MG63 (cell line): Measurements from ENCODE around the gene ETV1. TPM values are rescaled to one million over a fixed set of nuclear protein-coding genes. Genes with fewer than 3 reads are reported as not detected.
"Not testable (repeated sequence)": the region's sequence is repeated elsewhere in the genome, so short reads cannot be mapped to it uniquely, and the experiment has no call there.

ENCODE experiments used
- DNase-seq: peaks from one replicate; pipeline ENCODE4 v3.0.0-alpha.2; 2020
- H3K27me3 ChIP-seq: fragments of 250-450 bp; sonication (Bioruptor Pico); 2 replicates; pipeline ENCODE4 v1.5.1; 2020; ENCODE audit warnings: mild to moderate bottlenecking, moderate library complexity
- H3K36me3 ChIP-seq: fragments of 250-450 bp; sonication (Bioruptor Pico); 2 replicates; pipeline ENCODE4 v1.5.1; 2020; ENCODE audit warnings: mild to moderate bottlenecking, moderate library complexity
- H3K4me3 ChIP-seq: fragments of 250-450 bp; sonication (Bioruptor Pico); 2 replicates; pipeline ENCODE4 v1.5.1; 2020; ENCODE audit warnings: mild to moderate bottlenecking, moderate library complexity
- H3K9me3 ChIP-seq: fragments of 250-450 bp; sonication (Bioruptor Pico); 2 replicates; pipeline ENCODE4 v1.5.1; 2020; ENCODE audit warnings: mild to moderate bottlenecking, moderate library complexity
- total RNA-seq: library from RNA; depleted of rRNA; stranded (reverse); fragments of >200 nt; shearing (Covaris generic); gene quantifications from 2 replicates; pipeline ENCODE4 v1.2.3, GENCODE V29; 2014; ENCODE audit warnings: low replicate concordance

Gene ETV1
- total RNA-seq, 1 experiment from 2014 or later: 19.1 TPM

DNA sequence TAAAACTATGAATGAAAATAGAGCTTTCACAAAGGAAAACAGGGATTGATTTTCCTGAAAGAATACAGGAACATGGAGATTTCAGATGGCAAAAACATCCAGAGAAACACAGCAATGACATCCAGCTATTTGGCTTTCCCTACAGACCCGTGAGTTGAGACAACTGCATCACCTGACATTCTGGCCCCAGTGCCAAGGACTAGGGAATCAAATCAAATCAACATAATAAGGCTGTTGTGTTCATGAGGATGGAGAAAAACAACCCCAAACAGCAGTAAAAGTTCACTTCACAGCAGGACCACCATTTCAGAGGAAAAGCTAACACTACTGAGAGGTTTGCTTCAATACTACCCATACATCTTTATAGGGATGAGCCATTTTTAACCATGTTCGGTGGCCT lies 25.5 kb downstream of the ETV1 start:
- no peaks in the 10 kb centered on the region for H3K36me3 ChIP-seq
- no peak overlapping the region for H3K4me3 ChIP-seq
- H3K27me3 ChIP-seq: no peaks in the 10 kb centered on the region
- no peaks in the 10 kb centered on the region for H3K9me3 ChIP-seq
- DNase-seq: no peak

DNA sequence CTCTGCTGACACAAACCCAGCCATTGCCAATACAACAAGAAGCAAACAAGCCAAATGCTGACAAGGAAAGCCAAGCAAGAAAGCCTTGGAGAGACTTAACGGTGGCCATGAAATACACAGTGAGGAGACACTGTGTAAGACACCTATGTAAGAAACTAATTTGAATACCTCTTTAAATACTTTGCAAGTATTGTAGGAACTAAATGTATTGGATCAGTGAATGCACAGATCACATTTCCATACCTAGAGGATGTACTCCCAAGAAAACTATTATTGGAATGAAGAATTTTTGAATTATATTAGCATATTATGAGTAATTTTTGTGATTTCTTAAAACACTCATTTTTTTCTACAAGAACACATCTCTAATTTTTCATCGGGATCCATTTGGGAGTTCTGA lies 34.0 kb downstream of the ETV1 start:
- Histone ChIP-seq H3K36me3 (no peaks in the 10 kb centered on the region), H3K4me3 (no peak overlapping the region), H3K27me3 (no peaks in the 10 kb centered on the region), H3K9me3 (no peaks in the 10 kb centered on the region)
- DNase-seq: no peak

DNA sequence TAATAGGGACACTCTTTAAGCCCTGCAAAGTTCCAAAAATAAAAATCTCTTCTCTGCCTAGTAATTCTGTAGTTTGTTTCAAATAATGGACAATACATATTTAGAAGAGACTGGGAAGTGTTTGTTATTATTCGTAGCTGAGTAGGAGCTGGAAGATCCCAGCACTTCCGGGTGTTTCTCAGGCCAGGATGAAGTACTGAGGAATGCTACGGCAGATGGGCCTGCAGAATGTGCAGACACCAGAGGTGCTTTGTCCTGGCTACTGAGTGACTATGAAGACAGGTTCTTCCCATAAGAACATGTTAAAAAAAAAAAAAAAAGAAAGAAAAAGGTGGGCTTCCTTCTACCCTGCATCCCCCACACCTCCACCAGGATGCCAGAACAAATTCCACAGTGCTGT lies 36.1 kb downstream of the ETV1 start:
- H3K4me3 ChIP-seq: no peak overlapping the region

DNA sequence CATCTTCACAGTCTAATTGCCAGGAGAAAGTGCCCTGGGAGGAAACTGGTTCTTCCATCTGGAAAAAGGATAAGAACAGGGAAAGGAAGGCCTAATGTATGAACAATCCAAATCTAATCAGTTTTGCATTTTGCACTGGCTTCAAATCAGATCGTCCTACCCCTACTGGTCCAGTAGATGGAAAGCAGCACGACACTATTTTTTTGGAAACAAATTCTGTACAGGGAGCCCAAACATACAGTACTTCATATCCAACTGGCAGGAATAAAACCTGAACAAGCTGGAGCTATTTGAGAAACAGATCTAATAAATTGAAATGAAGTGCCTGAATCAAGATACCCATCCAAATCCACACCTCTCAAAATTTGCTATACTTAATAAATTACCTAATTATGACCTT lies 36.5 kb downstream of the ETV1 start:
- Histone ChIP-seq H3K36me3 (no peaks in the 10 kb centered on the region), H3K27me3 (no peaks in the 10 kb centered on the region), H3K9me3 (no peaks in the 10 kb centered on the region), H3K4me3 (no peak overlapping the region)
- DNase-seq: no peak

More for the DNA sequence above, 36.1 kb downstream of the ETV1 start:
- Histone ChIP-seq H3K9me3 (no peaks in the 10 kb centered on the region), H3K36me3 (no peaks in the 10 kb centered on the region), H3K27me3 (no peaks in the 10 kb centered on the region)
- no peak for DNase-seq

DNA sequence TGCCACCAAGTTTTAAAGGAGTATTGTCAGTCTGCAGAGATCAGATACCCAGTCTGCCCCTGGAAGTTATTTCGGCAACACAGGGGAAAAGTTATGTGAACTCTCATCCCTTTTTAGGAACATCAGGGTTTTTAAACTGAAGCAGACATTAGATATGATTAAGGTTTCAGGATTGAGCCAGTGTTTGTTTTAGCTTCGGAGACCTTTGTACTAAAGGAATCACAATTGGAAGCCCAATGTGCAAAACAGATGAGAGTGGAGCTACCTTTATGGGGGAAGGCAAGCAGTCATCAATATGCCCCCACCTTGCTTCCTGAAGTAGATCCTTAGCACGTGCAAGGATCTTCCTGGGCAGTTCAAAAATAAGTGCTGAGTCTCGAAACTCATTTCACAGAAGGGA lies 39.5 kb downstream of the ETV1 start:
- H3K36me3 ChIP-seq: no peaks in the 10 kb centered on the region
- H3K4me3 ChIP-seq: no peak overlapping the region
- no peaks in the 10 kb centered on the region for H3K27me3 ChIP-seq
- H3K9me3 ChIP-seq: no peaks in the 10 kb centered on the region
- no peak for DNase-seq

DNA sequence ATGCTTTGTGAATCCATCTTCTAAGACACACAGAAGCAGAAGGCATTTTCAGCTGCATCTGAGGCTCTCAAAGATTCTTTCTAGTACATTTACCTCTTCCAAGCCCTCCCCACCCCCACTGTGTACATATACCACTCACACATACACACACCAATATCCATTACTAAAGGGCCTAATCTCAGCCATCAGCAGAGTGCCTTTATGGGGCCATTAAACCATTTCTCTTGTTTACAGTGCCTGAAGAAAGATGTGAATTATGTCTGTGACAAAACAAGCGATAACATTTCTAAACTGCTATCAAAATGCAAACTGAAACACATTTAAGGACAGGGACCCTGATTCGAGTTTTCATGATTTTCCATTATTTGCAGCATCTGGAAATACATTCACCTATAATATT lies 40.0 kb downstream of the ETV1 start:
- DNase-seq: no peak
- no peak overlapping the region for H3K4me3 ChIP-seq
- no peaks in the 10 kb centered on the region for H3K36me3 ChIP-seq
- H3K9me3 ChIP-seq: no peaks in the 10 kb centered on the region
- no peaks in the 10 kb centered on the region for H3K27me3 ChIP-seq

DNA sequence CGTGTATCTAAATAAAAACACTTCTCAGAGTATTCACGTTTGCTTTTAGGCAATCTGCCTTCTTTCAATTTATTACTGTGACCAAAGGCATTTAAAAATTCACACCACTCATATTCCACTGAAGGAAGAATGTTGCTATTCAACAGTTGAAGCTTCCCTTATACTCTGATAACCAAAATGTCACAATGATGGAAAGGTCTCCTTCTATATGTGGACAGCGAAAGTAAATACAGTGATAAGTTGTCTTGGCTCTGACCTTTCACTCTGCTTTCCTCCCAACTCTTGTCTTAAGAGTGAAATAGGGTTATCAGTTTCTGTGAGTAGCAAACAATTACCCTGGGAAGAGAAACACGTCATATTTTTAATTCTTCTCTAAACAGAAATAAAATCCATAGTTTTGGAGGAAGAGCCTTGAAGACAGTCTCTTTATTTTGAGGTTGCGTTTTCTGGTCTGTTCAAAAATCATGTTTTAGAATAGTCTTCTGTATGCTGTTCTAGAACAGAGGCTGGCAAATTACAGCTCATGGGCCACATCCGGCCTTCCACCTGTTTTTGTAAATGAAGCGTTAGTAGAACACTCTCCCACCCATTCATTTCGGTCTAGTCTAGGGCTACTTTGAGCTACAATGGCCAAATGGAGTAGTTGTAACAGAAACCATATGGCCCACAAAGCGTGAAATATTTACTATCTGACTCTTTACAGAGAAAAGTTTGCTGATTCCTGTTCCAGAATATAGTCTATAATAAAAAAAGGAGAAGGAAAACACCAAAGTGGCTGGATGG lies 41.3 kb downstream of the ETV1 start:
- Histone ChIP-seq H3K36me3 (no peaks in the 10 kb centered on the region; the same call in 1 of the 2 replicates), H3K27me3 (no peaks in the 10 kb centered on the region), H3K4me3 (no peak overlapping the region), H3K9me3 (no peaks in the 10 kb centered on the region)
- DNase-seq: no peak

DNA sequence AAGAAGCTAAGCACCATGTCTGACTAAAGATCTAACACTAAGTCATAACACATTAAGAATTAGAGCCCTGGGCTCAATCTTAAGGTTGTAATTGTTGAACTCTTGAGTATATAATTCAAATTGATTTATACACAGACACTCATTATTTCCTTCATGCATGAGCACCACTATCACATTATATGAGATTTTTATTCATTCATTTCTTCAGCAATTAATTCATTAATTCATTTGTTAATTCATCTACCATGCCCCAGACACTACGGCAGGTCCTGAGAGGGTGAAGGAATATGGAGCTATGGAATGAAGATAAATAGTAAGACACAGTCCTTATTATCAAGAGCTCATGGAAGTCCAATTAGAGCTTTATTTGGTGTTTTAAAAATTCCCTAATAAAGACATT lies 41.9 kb downstream of the ETV1 start:
- no peaks in the 10 kb centered on the region for H3K9me3 ChIP-seq
- DNase-seq: no peak
- no peaks in the 10 kb centered on the region; the same call in 1 of the 2 replicates for H3K36me3 ChIP-seq
- H3K4me3 ChIP-seq: no peak overlapping the region
- H3K27me3 ChIP-seq: no peaks in the 10 kb centered on the region

DNA sequence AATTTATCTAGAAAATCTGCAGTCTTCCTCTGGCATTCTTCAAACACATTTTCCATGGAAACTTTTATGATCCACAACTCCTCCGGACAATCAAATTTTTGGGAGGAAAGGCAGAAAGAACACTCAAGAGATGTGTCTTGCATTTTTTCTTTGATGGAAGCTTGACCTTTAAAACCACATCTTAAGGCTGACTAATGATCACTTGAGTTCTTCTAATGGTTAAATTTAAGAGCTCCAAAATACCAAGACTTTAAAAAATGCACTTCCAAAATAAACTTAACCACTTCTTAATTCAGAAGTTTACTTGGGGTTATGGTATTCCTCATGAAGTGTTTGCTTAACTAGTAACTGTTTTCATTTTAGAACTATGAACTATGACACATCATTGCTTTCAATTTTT lies 43.3 kb downstream of the ETV1 start:
- no peak for DNase-seq
- no peaks in the 10 kb centered on the region for H3K9me3 ChIP-seq
- H3K4me3 ChIP-seq: peak overlapping the region; percentile 37
- no peaks in the 10 kb centered on the region for H3K27me3 ChIP-seq
- H3K36me3 ChIP-seq: no peaks in the 10 kb centered on the region; the same call in 1 of the 2 replicates

DNA sequence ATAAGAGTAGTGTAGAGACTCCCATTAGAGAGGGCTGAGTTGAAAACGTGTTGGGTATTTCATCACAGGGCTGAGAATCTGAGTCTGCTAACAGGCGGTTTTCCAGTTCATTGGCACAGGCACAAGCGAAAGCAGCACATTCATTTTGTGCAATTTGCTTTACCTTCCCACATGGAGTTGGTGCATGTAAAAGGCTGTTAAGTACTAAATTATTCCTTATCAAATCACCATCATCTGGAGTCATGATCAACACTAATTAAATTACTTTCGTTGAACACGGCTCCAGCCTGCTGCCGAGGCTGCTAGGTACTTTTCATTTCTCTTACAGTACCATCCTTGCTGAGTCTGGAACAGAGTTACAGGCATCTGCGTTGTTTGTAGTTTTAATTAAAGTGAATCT lies 43.8 kb downstream of the ETV1 start:
- Histone ChIP-seq H3K27me3 (no peaks in the 10 kb centered on the region), H3K36me3 (no peaks in the 10 kb centered on the region; the same call in 1 of the 2 replicates), H3K9me3 (no peaks in the 10 kb centered on the region), H3K4me3 (peak overlapping the region; percentile 37)
- peak; percentile 44 for DNase-seq

DNA sequence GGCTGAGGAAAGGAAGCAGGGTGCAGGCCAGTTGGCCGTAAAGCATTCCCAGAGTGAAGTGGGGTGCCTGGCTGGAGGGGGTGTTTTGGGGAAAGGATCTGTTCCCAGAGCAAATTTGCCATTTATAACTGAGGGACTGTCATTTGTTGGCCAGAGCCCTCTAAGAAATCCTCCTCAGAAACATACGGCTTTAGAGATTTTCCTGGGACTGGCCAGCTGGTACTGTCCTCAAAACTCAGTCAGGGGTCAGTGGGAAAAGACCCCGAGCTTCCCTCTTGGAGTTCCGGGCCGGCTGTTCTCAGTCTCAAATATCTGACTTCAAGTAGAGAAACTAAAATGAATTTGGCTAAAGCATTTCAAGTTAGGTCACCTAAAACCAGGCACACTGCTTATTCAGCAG lies 55.9 kb downstream of the ETV1 start:
- no peaks in the 10 kb centered on the region for H3K36me3 ChIP-seq
- DNase-seq: no peak
- H3K9me3 ChIP-seq: no peaks in the 10 kb centered on the region
- no peak overlapping the region for H3K4me3 ChIP-seq
- no peaks in the 10 kb centered on the region for H3K27me3 ChIP-seq

DNA sequence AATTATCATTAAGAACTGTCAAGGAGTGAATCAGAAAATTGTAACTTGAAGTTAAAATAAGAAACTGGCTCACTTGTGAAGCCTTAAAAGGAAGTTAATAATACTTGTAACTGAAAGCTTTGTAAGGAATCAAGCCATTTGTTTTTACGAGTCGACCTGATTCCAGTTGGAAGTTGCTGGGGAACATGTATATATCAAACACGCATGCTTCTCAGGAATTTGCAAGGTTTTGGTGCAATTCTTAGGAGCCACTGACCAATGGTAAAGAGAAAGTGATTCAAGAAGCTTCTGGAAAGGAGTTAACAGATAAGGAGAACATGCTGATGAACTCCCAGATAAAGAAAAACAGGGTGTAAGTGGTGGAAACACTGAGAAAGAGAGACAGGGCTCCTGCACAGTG lies 56.4 kb downstream of the ETV1 start:
- Histone ChIP-seq H3K9me3 (no peaks in the 10 kb centered on the region), H3K27me3 (no peaks in the 10 kb centered on the region), H3K4me3 (no peak overlapping the region), H3K36me3 (no peaks in the 10 kb centered on the region)
- DNase-seq: no peak

DNA sequence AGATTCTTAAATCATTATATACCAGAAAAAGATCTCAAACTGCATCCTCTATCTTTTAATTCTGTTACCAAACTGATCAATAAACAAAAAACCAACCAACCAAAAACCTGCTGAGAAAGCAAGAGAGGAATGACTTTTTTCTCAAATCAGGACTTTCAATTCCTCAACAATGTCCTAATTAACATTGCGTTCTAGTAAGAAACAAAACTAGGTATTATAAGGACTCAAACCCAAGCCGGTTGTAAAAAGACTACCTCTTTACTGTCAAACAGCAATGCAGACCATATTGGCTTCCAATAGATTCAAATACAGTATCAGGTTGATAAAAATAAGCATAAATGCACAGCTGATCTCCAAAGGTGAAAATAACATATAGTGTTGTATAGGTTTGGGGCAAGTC lies 57.3 kb downstream of the ETV1 start:
- no peak for DNase-seq
- Histone ChIP-seq H3K36me3 (no peaks in the 10 kb centered on the region; the same call in 1 of the 2 replicates), H3K27me3 (no peaks in the 10 kb centered on the region), H3K4me3 (no peak overlapping the region), H3K9me3 (no peaks in the 10 kb centered on the region)

DNA sequence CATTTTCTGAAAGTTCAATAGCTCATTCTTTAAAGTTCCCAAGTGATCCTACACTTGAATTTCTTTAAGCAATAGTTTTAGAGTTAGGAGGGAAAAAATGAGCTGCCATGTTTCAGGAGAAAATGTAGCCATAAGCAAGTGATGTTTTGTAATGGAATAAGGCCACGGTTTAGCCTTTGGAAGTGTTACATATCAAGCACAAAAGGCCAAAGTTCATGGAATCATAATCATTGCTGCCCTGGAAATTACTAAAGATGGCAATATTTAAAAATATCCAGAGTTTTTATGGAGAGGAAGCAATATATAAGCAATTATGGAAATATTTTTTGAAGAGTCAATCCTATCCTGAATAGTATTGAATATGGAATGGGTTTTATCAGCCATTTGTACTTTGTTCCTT lies 68.4 kb downstream of the ETV1 start:
- no peak for DNase-seq

DNA sequence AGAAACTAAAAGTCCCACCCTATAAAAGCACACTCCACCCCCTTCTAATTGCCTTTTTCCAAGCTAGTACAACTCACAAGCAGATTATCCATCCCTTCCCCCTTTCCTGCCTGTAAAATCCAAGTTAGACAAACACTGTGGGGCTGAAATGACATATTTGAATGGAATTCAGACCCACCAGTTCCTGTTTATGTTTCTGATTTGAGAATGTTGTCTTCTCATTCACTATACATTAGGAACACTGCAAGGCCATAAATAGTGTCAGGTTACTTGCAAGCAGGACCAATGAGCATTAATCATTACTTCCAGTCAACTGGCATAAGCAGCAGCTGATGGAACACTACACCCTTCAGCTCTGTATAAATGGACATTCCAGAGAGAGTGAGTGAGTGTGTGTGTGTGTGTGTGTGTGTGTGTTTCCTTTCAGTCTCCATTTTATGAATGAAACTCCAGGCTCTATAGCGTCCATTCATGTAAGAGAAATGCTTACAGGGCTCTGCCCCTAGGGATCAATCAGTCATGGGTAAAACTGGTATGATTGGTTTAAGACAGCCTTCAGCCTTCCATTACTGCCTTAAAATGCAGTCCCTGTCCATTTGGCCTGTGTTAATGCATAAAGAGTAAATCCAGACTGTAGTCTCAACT lies 69.3 kb downstream of the ETV1 start:
- no peaks in the 10 kb centered on the region for H3K9me3 ChIP-seq
- H3K27me3 ChIP-seq: no peaks in the 10 kb centered on the region
- peak; percentile 86 for DNase-seq
- H3K36me3 ChIP-seq: peaks cover 7% of the 10 kb centered on the region; the same call in 1 of the 2 replicates
- peak overlapping the region; percentile 25 for H3K4me3 ChIP-seq

More for the DNA sequence above, 68.4 kb downstream of the ETV1 start:
- peaks cover 7% of the 10 kb centered on the region for H3K36me3 ChIP-seq
- no peaks in the 10 kb centered on the region for H3K27me3 ChIP-seq
- no peaks in the 10 kb centered on the region for H3K9me3 ChIP-seq
- no peak overlapping the region for H3K4me3 ChIP-seq

DNA sequence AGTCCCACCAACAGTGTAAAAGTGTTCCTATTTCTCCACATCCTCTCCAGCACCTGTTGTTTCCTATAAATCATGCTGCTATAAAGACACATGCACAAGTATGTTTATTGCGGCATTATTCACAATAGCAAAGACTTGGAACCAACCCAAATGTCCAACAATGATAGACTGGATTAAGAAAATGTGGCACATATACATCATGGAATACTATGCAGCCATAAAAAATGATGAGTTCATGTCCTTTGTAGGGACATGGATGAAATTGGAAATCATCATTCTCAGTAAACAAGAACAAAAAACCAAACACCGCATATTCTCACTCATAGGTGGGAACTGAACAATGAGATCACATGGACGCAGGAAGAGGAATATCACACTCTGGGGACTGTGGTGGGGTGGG lies 71.1 kb downstream of the ETV1 start:
- not testable (repeated sequence) for H3K27me3 ChIP-seq, H3K36me3 ChIP-seq, DNase-seq

DNA sequence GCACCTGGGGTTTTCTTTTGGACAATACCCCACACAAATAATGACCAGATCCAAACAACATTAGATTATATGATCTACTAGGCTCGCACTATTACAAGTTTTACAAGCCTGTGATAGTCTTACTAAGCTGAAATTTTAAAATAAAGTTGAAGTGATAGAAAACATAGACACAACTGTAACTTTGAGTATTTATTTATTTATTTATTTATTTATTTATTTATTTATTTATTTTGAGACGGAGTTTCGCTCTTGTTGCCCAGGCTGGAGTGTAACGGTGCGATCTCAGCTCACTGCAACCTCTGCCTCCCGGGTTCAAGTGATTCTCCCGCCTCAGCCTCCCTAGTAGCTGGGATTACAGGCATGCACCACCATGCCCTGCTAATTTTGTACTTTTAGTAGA lies 72.4 kb downstream of the ETV1 start:
- DNase-seq, H3K9me3 ChIP-seq, H3K27me3 ChIP-seq, H3K36me3 ChIP-seq, H3K4me3 ChIP-seq: not testable (repeated sequence)

More for the DNA sequence above, 71.1 kb downstream of the ETV1 start:
- H3K9me3 ChIP-seq, H3K4me3 ChIP-seq: not testable (repeated sequence)

DNA sequence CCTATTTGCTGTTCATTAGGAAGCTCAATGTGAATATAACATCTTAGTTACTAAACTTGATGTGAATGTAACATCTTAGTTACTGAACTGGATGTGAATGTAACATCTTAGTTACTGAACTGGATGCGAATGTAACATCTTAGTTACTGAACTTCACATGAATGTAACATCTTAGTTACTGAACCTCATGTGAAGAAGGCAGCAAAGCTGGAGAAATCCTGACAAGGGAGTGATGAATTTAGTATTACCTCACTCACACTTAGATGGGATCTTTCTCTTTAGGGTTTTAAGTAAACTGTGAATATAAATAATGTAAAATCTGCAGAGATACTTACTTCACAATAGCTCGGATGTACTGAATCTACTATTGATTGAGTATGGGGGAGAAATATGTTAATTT lies 73.6 kb downstream of the ETV1 start:
- Histone ChIP-seq H3K9me3 (no peaks in the 10 kb centered on the region), H3K27me3 (no peaks in the 10 kb centered on the region), H3K4me3 (no peak overlapping the region), H3K36me3 (peaks cover 1% of the 10 kb centered on the region; the same call in 1 of the 2 replicates)
- no peak for DNase-seq
